Measurements from ENCODE around the gene MYRFL. TPM values are rescaled to one million over a fixed set of nuclear protein-coding genes. Genes with fewer than 3 reads are reported as not detected.

MYRFL gene
- polyA plus RNA-seq, 1 donor = 14.9 TPM

DNA sequence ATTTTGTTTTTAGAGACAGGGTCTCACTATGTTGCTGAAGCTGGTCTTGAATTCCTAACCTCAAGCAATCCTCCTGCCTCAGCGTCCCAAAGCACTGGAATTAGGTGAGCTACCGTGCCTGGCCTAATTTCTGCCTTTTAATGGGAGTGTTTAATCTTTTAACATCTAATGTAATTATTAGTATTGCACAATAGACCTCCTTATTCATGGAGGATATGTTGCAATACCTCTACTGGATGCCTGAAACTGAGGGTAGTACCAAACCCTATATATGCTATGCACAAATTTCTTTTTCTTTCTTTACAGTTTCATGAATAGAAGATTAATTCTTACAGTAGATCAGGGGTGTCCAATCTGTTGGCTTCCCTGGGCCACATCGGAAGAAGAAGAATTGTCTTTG is 47.8 kb downstream of the MYRFL start:
- no peak overlapping the region for H3K27ac ChIP-seq (ENCODE audit: low read length)
- no peak overlapping the region for H3K4me3 ChIP-seq (ENCODE audit: low read length)
- H3K4me1 ChIP-seq (ENCODE audit: control insufficient read depth, insufficient read depth, low read length) = no peaks in the 10 kb centered on the region
- DNase-seq = no peak
- H3K9me3 ChIP-seq (ENCODE audit: control insufficient read depth, low read depth, low read length) = no peaks in the 10 kb centered on the region
- no CpG with 5 or more reads among the region's 3 CpGs for WGBS (ENCODE audit: insufficient coverage, low lambda C conversion rate)
- H3K27me3 ChIP-seq (ENCODE audit: control insufficient read depth, insufficient read depth, low read length) = no peaks in the 10 kb centered on the region
- H3K36me3 ChIP-seq (ENCODE audit: control insufficient read depth, insufficient read depth, low read length) = no peaks in the 10 kb centered on the region

DNA sequence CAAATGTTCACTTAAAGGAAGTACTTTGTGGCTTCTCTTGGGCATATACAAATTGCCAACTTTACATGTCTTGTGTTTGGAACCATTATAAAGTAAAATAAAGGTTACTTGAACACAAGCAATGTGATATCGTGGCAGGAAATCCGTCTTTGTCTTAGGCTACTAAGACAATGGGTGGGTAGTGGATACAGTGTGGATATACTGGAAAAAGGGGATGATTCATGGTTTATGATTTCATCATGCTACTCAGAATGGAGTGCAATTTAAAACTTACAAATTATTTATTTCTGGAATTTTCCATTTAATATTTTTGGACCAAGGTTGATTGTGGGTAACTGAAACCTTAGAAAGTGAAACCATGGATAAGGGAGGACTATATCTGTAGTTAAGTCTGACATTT is 48.4 kb downstream of the MYRFL start:
- DNase-seq = no peak
- H3K27ac ChIP-seq (ENCODE audit: low read length) = no peak overlapping the region
- H3K4me3 ChIP-seq (ENCODE audit: low read length) = no peak overlapping the region
- no peaks in the 10 kb centered on the region for H3K4me1 ChIP-seq (ENCODE audit: control insufficient read depth, insufficient read depth, low read length)
- WGBS (ENCODE audit: insufficient coverage, low lambda C conversion rate) = 100% methylated on average over 2 of the region's 2 CpGs
- no peaks in the 10 kb centered on the region for H3K27me3 ChIP-seq (ENCODE audit: control insufficient read depth, insufficient read depth, low read length)
- H3K9me3 ChIP-seq (ENCODE audit: control insufficient read depth, low read depth, low read length) = no peaks in the 10 kb centered on the region
- no peaks in the 10 kb centered on the region for H3K36me3 ChIP-seq (ENCODE audit: control insufficient read depth, insufficient read depth, low read length)

DNA sequence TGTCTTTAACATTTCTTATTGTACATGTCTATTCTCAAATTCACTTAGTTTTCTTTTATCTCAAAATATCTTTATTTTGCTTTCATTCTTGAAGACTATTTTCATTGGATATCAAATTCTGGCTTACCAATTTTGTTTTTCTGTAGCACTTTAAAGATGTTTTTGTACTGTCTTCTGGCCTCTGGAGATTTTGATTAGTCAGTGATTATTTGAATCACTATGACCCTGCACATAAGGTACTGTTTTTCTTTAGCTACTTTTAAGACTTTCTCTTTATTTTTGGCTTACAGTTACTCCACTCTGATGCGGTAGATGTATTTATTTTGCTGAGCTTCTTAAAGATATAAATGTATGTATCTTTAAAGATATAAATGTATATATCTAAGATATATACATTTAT is 49.6 kb downstream of the MYRFL start:
- no peaks in the 10 kb centered on the region for H3K36me3 ChIP-seq (ENCODE audit: control insufficient read depth, insufficient read depth, low read length)
- H3K27me3 ChIP-seq (ENCODE audit: control insufficient read depth, insufficient read depth, low read length) = no peaks in the 10 kb centered on the region
- no peaks in the 10 kb centered on the region for H3K4me1 ChIP-seq (ENCODE audit: control insufficient read depth, insufficient read depth, low read length)
- 83% methylated on average over 1 of the region's 1 CpG for WGBS (ENCODE audit: insufficient coverage, low lambda C conversion rate)
- no peak overlapping the region for H3K4me3 ChIP-seq (ENCODE audit: low read length)
- no peak overlapping the region for H3K27ac ChIP-seq (ENCODE audit: low read length)
- no peak for DNase-seq
- no peaks in the 10 kb centered on the region for H3K9me3 ChIP-seq (ENCODE audit: control insufficient read depth, low read depth, low read length)

- Histone ChIP-seq H3K36me3 (ENCODE audit: control insufficient read depth, insufficient read depth, low read length) (peaks cover 3% of the 10 kb centered on the region), H3K4me3 (ENCODE audit: low read length) (no peak overlapping the region), H3K9me3 (ENCODE audit: control insufficient read depth, low read depth, low read length) (no peaks in the 10 kb centered on the region), H3K27me3 (ENCODE audit: control insufficient read depth, insufficient read depth, low read length) (no peaks in the 10 kb centered on the region), H3K27ac (ENCODE audit: low read length) (no peak overlapping the region), H3K4me1 (ENCODE audit: control insufficient read depth, insufficient read depth, low read length) (no peaks in the 10 kb centered on the region)
- no peak for DNase-seq
- WGBS (ENCODE audit: insufficient coverage, low lambda C conversion rate) = no CpG with 5 or more reads among the region's 11 CpGs
These were observed 50.4 kb downstream of the MYRFL start for GRCh38 chr12:69875416-69875935.

DNA sequence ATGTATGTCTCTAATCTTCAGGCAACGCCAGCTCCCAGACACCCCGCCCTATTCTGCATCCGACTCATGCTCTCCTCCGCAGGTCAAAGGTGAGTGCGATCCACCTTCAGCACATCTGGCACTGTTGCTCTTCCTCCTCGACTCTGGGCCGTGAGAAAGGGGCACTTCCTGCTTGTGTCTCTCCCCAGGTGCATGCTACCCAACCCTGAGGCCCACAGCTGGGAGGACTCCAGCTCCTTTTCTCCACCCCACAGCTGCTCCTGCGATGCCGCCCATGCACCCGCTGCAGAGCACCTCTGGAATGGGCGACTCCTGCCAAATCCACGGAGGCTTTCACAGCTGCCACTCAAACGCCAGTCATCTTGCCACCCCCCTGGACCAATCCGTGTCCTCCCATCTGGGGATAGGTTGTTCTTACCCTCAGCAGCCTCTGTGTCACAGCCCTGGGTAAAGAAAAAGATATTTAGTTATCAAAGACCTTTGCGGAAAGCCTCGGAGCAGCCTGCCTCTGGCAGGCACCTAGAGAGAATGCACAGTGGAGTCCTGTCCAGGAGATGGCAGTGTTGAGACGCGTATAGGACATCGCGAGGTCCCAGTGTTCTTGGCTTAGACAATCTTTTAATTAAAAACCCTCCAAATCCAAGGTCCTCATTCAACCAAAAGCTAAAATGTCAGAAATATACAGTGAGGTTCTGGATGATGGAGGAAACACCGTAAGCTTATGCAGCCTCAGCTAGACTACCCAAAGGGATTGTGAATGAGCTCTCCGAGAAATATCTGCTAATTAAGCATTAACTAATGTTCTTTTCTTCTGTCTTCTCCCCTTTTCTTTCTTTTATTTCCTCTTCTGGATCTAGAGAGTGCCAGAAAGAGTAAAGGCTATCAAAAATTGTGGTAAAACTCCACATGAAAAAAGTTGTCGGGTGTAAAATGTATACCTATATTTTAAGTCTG is 54.3 kb downstream of the MYRFL start:
- Histone ChIP-seq H3K27me3 (ENCODE audit: control insufficient read depth, insufficient read depth, low read length) (no peaks in the 10 kb centered on the region), H3K9me3 (ENCODE audit: control insufficient read depth, low read depth, low read length) (no peaks in the 10 kb centered on the region), H3K27ac (ENCODE audit: low read length) (no peak overlapping the region), H3K4me3 (ENCODE audit: low read length) (no peak overlapping the region), H3K4me1 (ENCODE audit: control insufficient read depth, insufficient read depth, low read length) (no peaks in the 10 kb centered on the region), H3K36me3 (ENCODE audit: control insufficient read depth, insufficient read depth, low read length) (peaks cover 11% of the 10 kb centered on the region)
- DNase-seq = peak; percentile 61 to 64
- WGBS (ENCODE audit: insufficient coverage, low lambda C conversion rate) = 39% methylated on average over 3 of the region's 23 CpGs

GRCh38 chr12:69880571-69880970 is 55.5 kb downstream of the MYRFL start:
- 94% methylated on average over 2 of the region's 4 CpGs for WGBS (ENCODE audit: insufficient coverage, low lambda C conversion rate)
- Histone ChIP-seq H3K4me3 (ENCODE audit: low read length) (no peak overlapping the region), H3K27ac (ENCODE audit: low read length) (no peak overlapping the region), H3K9me3 (ENCODE audit: control insufficient read depth, low read depth, low read length) (no peaks in the 10 kb centered on the region), H3K36me3 (ENCODE audit: control insufficient read depth, insufficient read depth, low read length) (peaks cover 11% of the 10 kb centered on the region), H3K4me1 (ENCODE audit: control insufficient read depth, insufficient read depth, low read length) (no peaks in the 10 kb centered on the region), H3K27me3 (ENCODE audit: control insufficient read depth, insufficient read depth, low read length) (no peaks in the 10 kb centered on the region)
- DNase-seq = no peak

- WGBS (ENCODE audit: insufficient coverage, low lambda C conversion rate) = no CpG with 5 or more reads among the region's 3 CpGs
- no peak overlapping the region for H3K27ac ChIP-seq (ENCODE audit: low read length)
These were observed 56.7 kb downstream of the MYRFL start for GRCh38 chr12:69881771-69882170.

GRCh38 chr12:69884386-69884785 is 59.4 kb downstream of the MYRFL start:
- H3K4me1 ChIP-seq (ENCODE audit: control insufficient read depth, insufficient read depth, low read length) = no peaks in the 10 kb centered on the region
- no peaks in the 10 kb centered on the region for H3K27me3 ChIP-seq (ENCODE audit: control insufficient read depth, insufficient read depth, low read length)
- WGBS (ENCODE audit: insufficient coverage, low lambda C conversion rate) = no CpG with 5 or more reads among the region's 2 CpGs
- H3K36me3 ChIP-seq (ENCODE audit: control insufficient read depth, insufficient read depth, low read length) = peaks cover 16% of the 10 kb centered on the region
- DNase-seq = no peak
- H3K9me3 ChIP-seq (ENCODE audit: control insufficient read depth, low read depth, low read length) = no peaks in the 10 kb centered on the region
- no peak overlapping the region for H3K27ac ChIP-seq (ENCODE audit: low read length)
- no peak overlapping the region for H3K4me3 ChIP-seq (ENCODE audit: low read length)

More at GRCh38 chr12:69881771-69882170, 56.7 kb downstream of the MYRFL start:
- no peaks in the 10 kb centered on the region for H3K4me1 ChIP-seq (ENCODE audit: control insufficient read depth, insufficient read depth, low read length)
- peaks cover 14% of the 10 kb centered on the region for H3K36me3 ChIP-seq (ENCODE audit: control insufficient read depth, insufficient read depth, low read length)
- DNase-seq = no peak
- H3K27me3 ChIP-seq (ENCODE audit: control insufficient read depth, insufficient read depth, low read length) = no peaks in the 10 kb centered on the region
- H3K9me3 ChIP-seq (ENCODE audit: control insufficient read depth, low read depth, low read length) = no peaks in the 10 kb centered on the region
- H3K4me3 ChIP-seq (ENCODE audit: low read length) = no peak overlapping the region

GRCh38 chr12:69885658-69886057 is 60.6 kb downstream of the MYRFL start:
- H3K4me1 ChIP-seq (ENCODE audit: control insufficient read depth, insufficient read depth, low read length) = no peaks in the 10 kb centered on the region

DNA sequence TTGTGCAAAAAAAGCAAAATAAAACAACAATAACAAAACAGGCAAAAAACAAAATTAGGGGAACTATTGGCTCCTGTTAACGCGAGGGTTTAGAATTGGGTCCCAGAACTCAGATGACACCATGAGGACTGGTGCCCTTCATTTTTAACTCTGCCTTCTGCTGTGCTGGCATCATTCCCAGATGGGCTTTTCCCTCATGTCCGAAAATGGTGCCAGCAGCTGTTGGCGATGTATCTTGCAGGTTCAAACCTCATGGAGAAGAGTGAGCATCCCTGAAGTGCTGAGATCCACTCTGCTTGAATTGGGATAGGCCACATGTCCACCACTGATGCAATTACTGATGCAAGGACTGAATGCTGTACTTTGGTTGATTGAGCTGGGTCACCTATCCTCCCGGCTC is 61.1 kb downstream of the MYRFL start:
- Histone ChIP-seq H3K9me3 (ENCODE audit: control insufficient read depth, low read depth, low read length) (no peaks in the 10 kb centered on the region), H3K4me3 (ENCODE audit: low read length) (no peak overlapping the region), H3K4me1 (ENCODE audit: control insufficient read depth, insufficient read depth, low read length) (no peaks in the 10 kb centered on the region), H3K36me3 (ENCODE audit: control insufficient read depth, insufficient read depth, low read length) (peaks cover 12% of the 10 kb centered on the region), H3K27ac (ENCODE audit: low read length) (no peak overlapping the region), H3K27me3 (ENCODE audit: control insufficient read depth, insufficient read depth, low read length) (no peaks in the 10 kb centered on the region)
- WGBS (ENCODE audit: insufficient coverage, low lambda C conversion rate) = no CpG with 5 or more reads among the region's 5 CpGs
- DNase-seq = no peak

More at GRCh38 chr12:69885658-69886057, 60.6 kb downstream of the MYRFL start:
- H3K4me3 ChIP-seq (ENCODE audit: low read length) = no peak overlapping the region
- no peak for DNase-seq
- no peaks in the 10 kb centered on the region for H3K9me3 ChIP-seq (ENCODE audit: control insufficient read depth, low read depth, low read length)
- no peak overlapping the region for H3K27ac ChIP-seq (ENCODE audit: low read length)
- H3K27me3 ChIP-seq (ENCODE audit: control insufficient read depth, insufficient read depth, low read length) = no peaks in the 10 kb centered on the region
- peaks cover 12% of the 10 kb centered on the region for H3K36me3 ChIP-seq (ENCODE audit: control insufficient read depth, insufficient read depth, low read length)
